HG02938 (cell line): ENCODE measurements around the gene P2RY14.

Experiments used
- ATAC-seq: cut with Tn5 transposase; IDR thresholded peaks from one replicate; pipeline ENCODE4 v1.9.1; 2021; ENCODE audit warnings: mild to moderate bottlenecking, moderate library complexity; ENCODE audit not compliant: unreplicated experiment

The P2RY14 gene

DNA sequence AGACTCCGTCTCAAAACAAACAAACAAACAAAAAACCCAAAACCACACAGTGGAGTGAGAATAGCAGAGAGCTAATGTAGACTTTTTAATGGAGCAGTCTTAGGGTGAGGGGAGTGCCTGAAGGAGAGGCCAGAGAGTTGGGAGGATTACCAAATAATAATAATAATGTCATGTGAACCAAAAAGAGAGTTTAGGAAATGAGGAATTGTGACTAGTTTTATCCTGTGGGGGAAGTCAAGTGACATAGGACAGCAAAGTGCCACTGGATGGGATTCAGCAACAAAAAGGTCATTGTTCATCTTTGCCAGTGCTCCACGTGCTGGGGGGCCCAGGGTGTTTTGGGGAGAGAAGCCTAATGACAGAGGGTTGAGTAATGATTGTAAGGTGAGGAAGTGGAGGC is 25.4 kb upstream of the P2RY14 start:
- ATAC-seq = no peak

DNA sequence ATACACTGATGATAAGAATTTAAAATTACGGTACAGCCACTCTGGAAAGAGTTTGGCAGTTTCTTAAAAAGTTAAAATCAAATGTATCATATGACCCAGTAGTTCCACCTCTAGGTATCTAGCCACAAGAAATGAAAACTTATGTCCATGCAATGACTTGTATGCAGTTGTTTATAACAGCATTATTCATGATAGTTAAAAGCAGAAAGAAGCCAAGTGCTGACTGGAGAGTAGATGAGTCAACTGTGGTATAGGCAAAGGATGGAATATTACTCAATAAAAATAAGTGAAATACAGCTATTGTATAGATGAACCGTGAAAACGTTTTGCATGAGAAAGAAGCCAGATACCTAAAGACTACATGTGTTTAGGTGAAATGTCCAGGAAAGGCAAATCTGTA is 23.4 kb upstream of the P2RY14 start:
- ATAC-seq = no peak

DNA sequence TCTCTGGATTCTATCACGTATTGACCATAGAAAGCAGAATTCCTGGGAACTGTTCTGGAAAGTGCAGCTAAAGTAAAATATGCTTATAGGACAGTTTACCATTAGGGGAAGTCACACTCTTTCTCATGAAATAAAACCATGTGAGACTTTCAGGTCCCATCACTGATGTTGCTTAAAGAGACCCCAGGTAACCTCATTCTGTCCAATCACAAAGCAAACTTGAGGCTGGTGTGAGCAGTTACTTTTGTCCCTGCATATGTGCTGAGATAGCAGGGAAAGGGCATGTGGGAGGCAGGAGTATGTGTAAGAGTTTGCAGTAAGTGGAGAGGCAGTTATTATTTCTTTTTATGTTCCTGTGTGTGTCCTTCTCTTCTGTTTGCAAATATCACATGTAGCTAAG is 22.2 kb upstream of the P2RY14 start:
- ATAC-seq = no peak

DNA sequence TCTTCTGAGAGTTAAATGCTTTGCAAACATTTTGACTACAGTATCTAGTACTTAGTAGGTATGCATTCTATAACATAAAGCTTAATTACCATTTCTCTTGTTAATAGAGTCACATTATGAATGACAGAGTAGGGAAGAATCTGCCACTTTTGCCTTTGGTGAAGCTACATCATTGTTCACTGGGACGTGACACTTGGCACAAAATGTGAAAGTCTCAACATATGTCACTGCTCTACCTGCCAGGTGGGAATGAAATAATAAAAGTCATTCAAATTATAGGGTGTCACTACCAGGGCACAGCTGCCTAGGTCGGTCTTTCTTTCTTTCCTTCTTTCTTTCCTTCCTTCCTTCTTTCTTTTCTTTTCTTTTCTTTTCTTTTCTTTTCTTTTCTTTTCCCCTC is 20.7 kb upstream of the P2RY14 start:
- no peak for ATAC-seq

DNA sequence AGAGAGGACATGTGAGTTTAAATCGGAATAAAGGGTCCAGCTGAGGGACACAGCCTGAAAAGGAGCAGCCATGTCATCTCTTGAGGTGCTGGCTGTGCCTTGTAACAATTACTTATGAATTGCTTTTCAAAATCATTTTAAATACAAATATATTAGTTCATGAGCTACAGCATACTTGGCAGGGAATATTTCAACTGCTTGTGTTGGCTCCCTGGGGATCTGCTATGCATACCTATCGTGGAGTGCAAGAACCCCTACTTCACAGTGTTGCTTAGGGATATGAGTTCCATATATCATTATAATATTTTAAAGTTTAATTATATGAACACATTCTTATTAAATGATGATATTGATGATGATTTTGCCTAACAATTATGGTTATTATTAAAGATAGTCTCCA is 19.1 kb upstream of the P2RY14 start:
- ATAC-seq = no peak

DNA sequence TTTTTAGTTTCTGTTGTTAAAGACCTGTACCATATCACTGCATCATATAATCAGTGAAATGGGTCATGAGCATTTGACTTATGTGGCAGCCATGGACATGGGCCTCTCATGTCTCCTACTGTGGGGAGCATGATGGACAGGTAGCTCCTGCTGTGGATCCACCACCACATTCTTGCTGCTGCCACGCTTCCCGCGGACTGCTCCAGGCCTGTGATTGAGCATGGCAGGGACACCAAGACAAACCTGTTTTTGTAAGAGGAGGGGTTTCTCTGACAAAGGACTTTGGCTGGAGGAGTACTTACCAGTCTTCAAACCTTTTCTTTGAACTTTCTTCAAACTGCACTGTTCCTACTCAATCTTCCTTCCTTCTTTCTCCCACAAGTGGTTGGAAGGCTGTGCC is 17.9 kb upstream of the P2RY14 start:
- no peak for ATAC-seq

DNA sequence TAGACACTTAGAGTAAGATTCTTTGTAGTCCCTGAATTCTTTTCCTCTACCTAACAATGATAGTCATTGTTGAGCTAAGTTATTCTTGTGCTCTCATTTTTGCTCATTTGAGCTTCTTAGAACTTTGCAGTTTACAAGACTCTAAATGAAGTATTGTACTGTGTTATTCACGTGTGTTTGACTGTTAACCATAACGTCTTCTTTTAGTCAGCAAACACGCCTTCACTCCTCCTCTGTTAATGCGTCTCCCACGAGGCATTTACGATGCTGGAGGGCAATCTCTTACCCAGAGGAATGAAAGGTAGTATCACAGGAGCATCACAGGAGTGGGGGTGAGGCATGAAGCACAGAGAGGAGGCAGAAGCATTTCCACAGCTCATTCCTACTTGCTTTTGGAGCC is 14.8 kb upstream of the P2RY14 start:
- no peak for ATAC-seq

DNA sequence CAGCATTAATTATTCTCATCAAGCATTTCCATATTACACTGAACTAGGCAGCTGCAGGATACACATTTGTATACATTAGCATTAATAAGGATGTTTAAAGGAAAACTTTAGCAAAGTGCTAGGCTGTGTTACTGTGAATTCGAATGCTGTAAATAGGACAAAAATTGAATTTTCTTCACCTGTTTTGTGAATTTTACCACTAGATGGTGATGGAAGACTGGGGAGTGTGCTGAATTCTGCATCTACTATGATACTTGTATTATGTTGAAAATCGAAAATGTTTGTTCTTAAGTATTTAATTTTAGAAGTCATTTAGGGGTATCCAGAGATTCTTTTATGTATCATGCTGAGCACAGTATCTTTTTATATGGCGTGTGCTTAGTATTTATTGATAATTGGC is 12.3 kb upstream of the P2RY14 start:
- ATAC-seq = no peak

DNA sequence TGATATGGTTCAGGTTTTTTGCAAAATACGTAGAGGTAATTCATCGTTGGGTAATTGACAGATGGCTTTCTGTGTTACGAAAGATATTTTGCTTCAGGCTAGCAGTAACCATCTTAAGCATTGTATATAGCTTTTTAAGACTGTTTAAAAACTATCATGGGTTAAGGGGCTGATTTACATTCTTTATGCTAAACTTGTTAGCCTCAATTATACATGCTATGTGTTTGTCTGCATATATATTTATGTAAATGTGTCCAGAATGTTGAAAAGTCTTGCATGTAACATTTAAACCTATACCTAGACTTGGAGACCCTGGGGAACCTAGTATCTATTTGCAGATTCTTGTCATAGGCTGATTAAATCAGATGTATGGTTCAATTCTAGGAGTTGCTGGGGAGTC is 11.1 kb upstream of the P2RY14 start:
- no peak for ATAC-seq

DNA sequence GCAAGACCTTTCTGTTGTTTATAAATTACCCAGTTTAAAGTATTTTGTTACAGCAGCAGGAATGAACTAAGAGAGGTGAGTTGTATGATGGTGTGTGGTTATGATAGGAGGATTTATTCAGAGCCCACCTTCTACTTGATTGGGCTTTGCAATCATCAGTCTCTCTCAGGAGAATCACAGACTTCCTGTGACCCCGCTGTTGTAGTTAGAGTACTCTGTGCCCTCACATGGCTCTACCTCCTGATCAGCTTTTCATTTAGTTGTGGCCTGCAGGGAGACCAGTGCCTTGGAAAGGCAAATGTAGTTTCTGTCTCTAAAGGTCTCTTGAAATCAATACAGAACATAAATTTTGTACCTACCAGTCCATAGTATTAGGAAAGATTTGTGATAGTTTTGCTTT is 7.6 kb upstream of the P2RY14 start:
- no peak for ATAC-seq

DNA sequence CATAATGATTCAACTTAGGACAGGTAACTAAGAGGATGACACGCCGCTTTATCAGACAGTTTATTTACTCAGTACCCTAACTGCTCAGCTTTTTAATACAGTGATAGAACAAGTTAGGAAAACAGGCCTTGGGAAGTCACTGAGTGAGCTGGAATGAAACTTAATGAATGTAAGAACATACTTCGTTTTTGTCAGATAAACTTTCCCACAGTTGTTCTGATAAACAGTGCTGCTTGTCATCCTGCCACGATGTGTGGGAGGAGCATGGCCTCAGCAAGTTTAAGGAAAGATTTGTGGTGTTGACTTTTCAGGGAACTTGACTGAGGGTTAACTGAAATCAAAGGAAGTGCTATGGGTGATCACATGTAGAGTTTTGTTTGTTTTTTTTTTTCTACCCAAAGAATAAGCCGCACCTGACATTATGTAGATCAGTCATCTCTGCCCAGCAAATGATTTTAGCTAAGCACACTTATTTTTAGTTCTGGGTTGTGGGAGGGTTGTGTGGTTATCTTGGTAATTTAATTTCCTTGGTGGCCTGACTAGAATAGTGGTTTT is 5.6 kb upstream of the P2RY14 start:
- no peak for ATAC-seq

DNA sequence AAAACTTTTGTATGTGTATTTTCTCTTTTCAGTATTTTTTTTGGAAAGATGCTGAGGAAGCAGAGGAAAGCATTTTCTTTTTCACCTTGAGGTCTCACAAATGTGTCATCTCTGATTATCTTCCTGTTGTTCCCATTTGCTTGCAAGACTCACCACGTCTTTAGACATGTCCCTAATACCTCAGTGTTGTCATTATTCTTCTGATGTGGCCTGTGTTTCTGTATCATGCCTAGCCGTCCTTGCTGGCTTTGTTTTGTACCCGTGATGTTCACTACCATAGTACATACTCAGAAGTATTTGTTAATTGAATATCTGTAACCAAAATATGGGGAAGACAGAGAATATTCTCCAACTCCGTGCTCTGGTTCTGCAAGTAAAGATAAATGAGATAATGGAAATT is 5.0 kb upstream of the P2RY14 start:
- no peak for ATAC-seq

DNA sequence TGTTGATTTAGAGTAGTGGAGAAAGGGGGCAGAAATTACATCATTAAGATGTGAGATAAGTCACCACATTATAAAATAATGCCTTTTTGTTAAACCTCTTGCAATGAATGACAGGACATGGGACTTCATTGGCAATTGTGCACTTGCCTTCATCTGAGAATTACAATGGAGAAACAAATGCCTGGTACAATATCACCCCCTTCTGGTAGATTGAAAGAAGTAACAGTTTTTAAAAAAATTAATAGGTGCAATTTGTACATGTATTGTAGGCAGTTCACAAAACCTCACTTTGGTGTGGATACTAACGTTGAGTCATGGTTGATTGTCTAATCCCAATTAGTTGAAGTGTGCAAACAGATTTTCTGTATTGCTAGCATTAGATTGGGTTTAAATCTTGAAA is 4.6 kb upstream of the P2RY14 start:
- peak; percentile 58 for ATAC-seq

DNA sequence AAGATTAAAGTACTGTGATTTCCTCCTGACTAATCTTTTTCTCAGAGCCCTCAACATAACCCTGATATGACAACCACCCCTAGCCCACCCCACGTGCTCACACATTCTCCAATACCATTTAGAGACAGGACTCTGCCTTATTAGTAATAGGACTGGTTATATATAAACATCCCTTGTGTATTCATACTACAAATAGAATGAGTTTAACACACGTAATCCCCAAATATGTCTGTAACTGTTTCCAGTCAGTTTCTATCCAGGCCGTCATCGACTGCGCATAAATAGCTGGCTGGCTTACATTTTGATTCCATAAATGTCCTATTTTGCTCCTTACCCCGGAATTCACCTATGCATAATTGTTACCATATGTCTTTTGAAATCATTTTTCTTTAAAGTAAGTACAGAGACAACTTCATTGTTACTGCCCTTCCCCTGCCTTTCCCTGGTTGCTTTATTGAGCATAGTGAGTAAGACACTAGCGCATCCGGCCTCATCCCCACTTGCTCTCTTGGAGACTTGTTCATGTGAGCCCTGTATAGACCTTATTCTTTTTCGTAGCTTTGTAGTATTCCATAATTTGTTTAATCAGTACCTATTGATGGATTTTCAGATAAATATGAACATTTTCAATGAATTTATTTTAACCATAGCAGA is 3.5 kb upstream of the P2RY14 start:
- no peak for ATAC-seq

DNA sequence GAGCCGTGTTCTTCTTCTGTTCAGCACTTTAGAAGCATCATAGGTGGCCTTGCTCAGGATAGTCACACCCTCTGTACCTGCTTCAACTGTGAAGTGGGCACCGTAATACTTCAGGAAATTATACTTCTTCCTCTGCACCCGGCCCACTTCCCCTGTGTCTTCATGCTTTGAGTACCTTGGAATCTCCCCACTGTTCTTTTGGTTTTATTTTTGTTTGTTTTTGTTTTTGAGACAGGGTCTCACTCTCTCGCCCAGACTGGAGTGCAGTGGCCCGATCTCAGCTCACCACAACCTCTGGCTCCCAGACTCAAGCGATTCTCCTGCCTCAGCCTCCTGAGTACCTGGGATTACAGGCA is 1.7 kb downstream of the P2RY14 start:
- peak; percentile 55 for ATAC-seq

DNA sequence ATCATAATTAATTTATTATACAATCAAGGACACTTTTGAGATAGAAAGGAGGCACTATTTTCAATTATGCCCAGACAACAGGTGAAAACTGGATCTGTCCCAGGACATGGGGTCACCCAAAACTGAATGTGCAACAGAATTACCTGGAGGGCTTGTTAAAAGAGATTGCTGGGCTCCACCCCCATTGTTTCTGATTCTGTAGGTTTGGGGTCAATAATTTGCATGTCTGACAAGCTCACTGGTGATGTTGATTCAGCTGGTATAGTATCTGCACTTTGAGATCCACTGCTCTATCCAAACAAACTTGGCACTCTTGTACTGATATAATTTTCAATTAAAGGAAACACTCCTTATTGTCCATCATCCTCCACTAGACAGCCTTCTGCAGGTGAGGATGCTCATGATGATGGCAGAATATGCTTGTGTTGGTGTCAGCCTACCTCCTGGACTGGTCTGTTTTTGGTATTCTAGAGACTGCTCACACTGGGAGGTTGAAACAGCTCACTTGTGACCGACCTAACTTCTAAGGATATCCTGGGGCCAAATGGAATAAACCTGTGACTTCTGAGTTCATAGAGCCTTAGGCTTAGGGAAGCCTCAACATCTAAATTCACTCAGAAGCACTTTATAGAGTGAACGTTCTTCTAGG is 2.2 kb downstream of the P2RY14 start:
- peak; percentile 20 for ATAC-seq

DNA sequence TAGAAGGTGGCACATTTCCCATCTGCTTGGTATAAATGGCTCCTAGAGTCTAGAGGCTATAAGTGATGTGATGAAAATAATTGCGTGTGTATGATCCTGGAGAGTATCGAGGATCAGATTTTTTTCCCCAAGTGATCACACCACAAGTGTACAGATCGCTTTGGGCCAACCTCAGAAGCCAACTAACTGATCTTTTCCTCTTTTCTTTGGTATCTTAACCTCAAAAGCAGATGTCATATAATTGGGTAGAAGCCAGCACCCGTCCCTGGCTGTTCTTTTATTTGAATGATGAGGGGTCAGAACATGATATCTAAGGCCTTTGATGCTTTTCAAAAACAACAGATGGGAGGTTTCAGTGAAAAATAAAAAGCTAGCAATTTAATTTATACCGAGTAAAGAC is 3.3 kb downstream of the P2RY14 start:
- ATAC-seq = no peak

DNA sequence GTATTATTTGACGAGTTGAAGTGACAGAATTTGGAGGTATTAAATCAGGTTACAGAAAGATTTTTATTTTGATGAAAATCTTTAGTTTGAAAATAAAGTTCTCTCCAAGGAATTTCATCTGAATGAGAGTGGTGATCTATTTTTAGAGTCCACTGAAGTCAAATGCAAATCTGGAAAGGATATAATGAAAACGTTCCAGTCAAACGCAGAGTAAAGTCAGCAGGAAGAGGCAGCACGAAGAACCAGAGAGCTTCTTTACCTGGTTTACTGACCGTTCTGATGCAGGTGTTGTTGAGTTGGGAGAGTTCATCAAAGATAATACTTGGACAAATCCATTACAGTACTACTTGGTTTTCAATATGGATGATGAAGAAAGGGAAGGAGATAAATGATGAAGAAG is 8.7 kb downstream of the P2RY14 start:
- no peak for ATAC-seq

DNA sequence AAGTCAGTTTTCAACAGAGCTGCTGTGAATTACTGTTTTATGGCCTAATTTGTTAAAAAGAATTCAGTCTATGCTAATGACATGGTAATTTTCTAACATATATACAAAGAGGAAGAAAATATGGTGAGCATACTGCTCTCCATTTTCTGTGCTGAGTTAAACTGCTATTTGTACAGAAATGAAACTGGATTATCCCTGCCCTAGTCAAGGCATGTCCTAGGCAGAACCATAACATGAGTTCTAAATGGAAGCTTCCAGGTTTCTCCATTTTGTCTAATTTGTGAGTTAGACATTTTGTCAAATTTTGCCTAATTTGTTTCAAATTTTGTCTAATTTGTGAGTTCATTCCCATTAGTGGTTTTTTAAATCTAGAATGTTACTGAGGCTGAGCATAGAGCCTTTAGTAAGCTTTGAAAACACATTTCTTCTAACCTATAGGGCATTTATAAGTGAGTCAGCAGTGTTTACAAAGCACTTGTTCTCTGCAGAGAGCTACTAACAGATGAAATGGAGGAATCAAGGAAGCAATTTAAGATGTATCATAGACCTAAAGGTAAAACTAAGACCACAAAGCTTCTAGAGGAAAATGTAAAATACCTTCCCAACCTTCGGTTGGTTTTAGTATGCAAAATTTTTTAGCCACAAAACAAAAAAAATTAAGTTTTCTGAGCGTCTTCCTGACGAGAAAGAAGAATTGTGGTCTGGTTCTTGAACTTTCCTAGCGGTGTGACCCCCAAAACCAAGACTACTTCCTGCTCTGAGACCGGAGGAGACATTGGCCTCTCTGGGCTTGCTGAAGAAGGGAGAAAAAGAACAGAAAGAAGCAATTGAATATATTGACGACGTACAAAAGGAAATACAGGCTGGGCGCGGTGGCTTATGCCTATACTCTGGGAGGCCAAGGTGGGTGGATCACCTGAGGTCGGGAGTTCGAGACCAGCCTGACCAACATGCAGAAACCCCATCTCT is 9.8 kb downstream of the P2RY14 start:
- ATAC-seq = peak; percentile 45

DNA sequence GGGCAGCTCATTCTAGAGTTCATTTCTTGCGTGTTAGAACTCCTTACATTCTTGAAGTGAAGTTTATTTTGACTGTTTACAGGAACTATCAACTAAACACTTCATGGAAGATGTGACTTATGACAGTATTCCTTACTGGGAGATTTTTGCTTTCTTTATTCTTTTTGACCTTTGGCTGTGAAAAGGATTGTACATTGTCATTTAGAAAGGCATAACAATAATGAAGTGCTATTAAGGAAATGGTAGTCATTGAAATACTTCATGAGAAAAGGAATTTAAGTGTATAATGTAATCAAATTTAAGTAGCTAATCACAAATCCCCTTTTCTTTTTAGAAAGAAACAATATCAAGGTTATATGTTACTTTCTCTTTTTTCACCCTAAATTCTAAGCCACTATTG is 11.3 kb downstream of the P2RY14 start:
- ATAC-seq = no peak

DNA sequence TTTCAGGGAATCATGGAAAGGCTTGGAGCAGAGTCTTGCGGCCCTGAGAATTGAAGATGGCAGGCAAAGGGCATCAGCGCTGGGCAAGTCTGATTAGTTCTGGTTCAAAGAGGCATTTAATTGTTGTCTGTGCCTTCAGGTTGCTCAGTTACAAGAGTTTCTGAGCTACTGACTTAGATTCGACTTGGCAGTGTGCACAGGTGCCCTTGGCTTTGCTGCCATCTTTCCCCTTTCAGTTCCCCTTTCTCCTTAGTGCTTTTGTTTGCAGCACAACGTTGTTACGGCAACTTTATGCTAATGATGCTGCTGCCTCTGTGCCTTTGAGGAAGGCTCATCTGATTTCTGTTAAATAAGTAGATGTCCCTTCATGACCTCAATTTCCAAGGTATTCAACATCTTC is 12.5 kb downstream of the P2RY14 start:
- peak; percentile 95 for ATAC-seq

DNA sequence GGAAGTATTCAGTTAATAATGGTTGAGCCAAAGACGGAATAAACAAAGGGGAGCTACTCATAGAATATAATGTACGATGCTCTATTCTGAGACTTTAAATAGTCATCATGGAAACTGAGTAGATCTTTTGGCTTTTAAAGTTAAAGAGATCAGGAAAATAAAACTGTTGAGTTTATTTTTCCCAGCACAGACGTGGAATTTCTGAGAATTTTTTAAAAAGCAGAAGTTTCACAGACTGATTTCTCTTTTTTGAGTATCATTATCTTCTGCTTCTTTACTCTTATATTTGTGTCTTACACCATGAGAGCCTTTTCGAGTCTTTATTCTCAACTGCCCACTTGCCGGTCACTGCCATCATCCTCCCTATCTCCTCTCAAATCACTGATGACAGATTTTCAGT is 13.2 kb downstream of the P2RY14 start:
- ATAC-seq = no peak
